NCI-H345 treated with DMSO at 0.1 percent for 48 hours (cell line): ENCODE measurements around the gene VPS13C.

Source experiments
- DNase-seq: peaks from one replicate; lab custom pipeline; 2025; ENCODE audit not compliant: unreplicated experiment; lab: John Stamatoyannopoulos, UW

The VPS13C gene

GRCh38 chr15:61869656-61870055, 190.6 kb downstream of the VPS13C start:
- DNase-seq, result no peak

- DNase-seq, result no peak
These were observed 198.3 kb downstream of the VPS13C start for GRCh38 chr15:61861962-61862361.

- no peak for DNase-seq
These were observed 202.9 kb downstream of the VPS13C start for GRCh38 chr15:61857169-61857829.

- DNase-seq, result no peak
These were observed 204.0 kb downstream of the VPS13C start for GRCh38 chr15:61856295-61856694.

- DNase-seq, result no peak
These were observed 207.1 kb downstream of the VPS13C start for GRCh38 chr15:61853195-61853594.

- no peak for DNase-seq
These were observed 208.3 kb downstream of the VPS13C start for GRCh38 chr15:61851955-61852354.

GRCh38 chr15:61849447-61849846, 210.8 kb downstream of the VPS13C start:
- DNase-seq, result no peak

- DNase-seq, result no peak
These were observed 218.8 kb downstream of the VPS13C start for GRCh38 chr15:61841466-61841865.

GRCh38 chr15:61840090-61840489, 220.2 kb downstream of the VPS13C start:
- DNase-seq, result no peak

- DNase-seq, result no peak
These were observed 220.7 kb downstream of the VPS13C start for GRCh38 chr15:61839546-61839945.

GRCh38 chr15:61835496-61836106, 224.6 kb downstream of the VPS13C start:
- DNase-seq, result peak; percentile 29

GRCh38 chr15:61835029-61835428, 225.2 kb downstream of the VPS13C start:
- no peak for DNase-seq

- peak; percentile 39 for DNase-seq
These were observed 226.1 kb downstream of the VPS13C start for GRCh38 chr15:61834076-61834697.

GRCh38 chr15:61832223-61832622, 228.0 kb downstream of the VPS13C start:
- DNase-seq, result no peak

- DNase-seq, result no peak
These were observed 228.7 kb downstream of the VPS13C start for GRCh38 chr15:61831505-61831921.

GRCh38 chr15:61830536-61831330, 229.5 kb downstream of the VPS13C start:
- DNase-seq, result no peak

GRCh38 chr15:61829514-61829889, 230.7 kb downstream of the VPS13C start:
- no peak for DNase-seq

GRCh38 chr15:61828860-61829513, 231.3 kb downstream of the VPS13C start:
- DNase-seq, result no peak

GRCh38 chr15:61828008-61828407, 232.2 kb downstream of the VPS13C start:
- DNase-seq, result no peak

- no peak for DNase-seq
These were observed 233.1 kb downstream of the VPS13C start for GRCh38 chr15:61827131-61827530.

GRCh38 chr15:61824291-61824690, 236.0 kb downstream of the VPS13C start:
- DNase-seq, result no peak
